H1 (cell line): ENCODE data around the gene CTBP2. TPM values are rescaled to one million over a fixed set of nuclear protein-coding genes. Genes with fewer than 3 reads are reported as not detected.

Source experiments
- CREB1 ChIP-seq: IDR thresholded peaks from 2 replicates; pipeline ENCODE4 v1.6.1; 2012; ENCODE audit warnings: inconsistent platforms
- PHF8 ChIP-seq: fragments of 200-600 bp; sonication (generic); conservative IDR thresholded peaks from 2 replicates; pipeline ENCODE4 v1.7.1; 2012; ENCODE audit warnings: low read depth, mild to moderate bottlenecking, inconsistent platforms, low read length, moderate library complexity
- RAD21 ChIP-seq, 2 experiments: IDR thresholded peaks in 1 of 2; conservative IDR thresholded peaks in 1 of 2; 2 replicates each; pipeline ENCODE4 v1.6.1; 2011; ENCODE audit warnings: low read depth in 2 of 2, low read length in 2 of 2, improper control_type of control experiment in 1 of 2, inconsistent platforms in 1 of 2, mild to moderate bottlenecking in 1 of 2, moderate library complexity in 1 of 2
- RBBP5 ChIP-seq: IDR thresholded peaks from 2 replicates; pipeline ENCODE4 v1.7.1; 2012; ENCODE audit warnings: low read depth, mild to moderate bottlenecking, inconsistent platforms, low read length, moderate library complexity, borderline replicate concordance
- RXRA ChIP-seq: IDR thresholded peaks from 2 replicates; pipeline ENCODE4 v1.6.1; 2011; ENCODE audit warnings: low read depth, mild to moderate bottlenecking, low read length, moderate library complexity; ENCODE audit not compliant: insufficient read depth
- YY1 ChIP-seq: IDR thresholded peaks from 2 replicates; pipeline ENCODE4 v1.6.1; 2011; ENCODE audit warnings: low read depth, mild to moderate bottlenecking, low read length
- polyA plus RNA-seq, 7 experiments: library from polyadenylated mRNA; depleted of rRNA in 3 of 7; stranded (reverse) in 5 of 7; unstranded in 2 of 7; fragments of >200 nt in 5 of 7; fragments of 200-250 nt in 2 of 7; gene quantifications; 1 replicate in 5 of 7; 2 replicates in 1 of 7; 4 replicates in 1 of 7; pipeline versions ENCODE4 v1.2.1 to v1.2.3, GENCODE V29; 2011 to 2013; ENCODE audit warnings: missing spikeins in 2 of 7, mixed read lengths in 2 of 7
- total RNA-seq: library from RNA; stranded (reverse); fragmentation: NEBNext Ultra II Directional; extraction: Animal tissue kit (Norgen Biotek cat#: 25700); gene quantifications from 2 replicates; pipeline ENCODE4 v1.2.1, GENCODE V29; 2021

The CTBP2 gene
- total and polyA plus RNA-seq, 2 of the 8 experiments (the other 6 are each of a cell fraction or from before 2014, with no cell fraction given) = 208 to 221 TPM

DNA sequence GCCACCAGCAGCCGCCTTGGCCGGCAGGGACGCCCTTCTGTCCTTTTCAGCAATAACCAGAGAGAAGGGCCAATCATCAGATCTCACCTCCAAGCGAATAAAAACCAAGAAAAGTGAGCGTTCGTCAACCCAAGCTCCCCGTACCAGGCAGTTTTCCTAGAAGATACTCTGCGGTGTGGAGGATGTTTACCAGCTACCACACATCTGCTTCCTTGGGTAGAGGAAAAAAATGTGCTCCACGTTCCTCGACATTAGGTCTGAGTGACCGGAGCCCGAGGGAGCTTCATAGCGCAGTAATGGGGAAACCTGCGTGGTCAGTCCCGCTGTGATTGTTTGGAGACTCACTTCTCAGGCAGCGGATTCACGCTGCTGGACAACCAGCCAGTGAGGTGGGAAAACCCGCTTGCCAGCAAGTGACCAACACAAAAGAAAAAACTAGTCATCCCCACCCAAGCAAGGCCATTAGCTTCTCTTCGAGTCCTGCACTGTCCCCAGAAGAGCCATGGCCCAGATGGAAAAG is 145.5 kb downstream of the CTBP2 start (continued):
- TF ChIP-seq RBBP5 (no peak), CREB1 (no peak), RXRA (no peak), RAD21 (IDR thresholded peaks at IDR 0.05 in 1 of 2, conservative IDR thresholded peaks at IDR 0.05 in 1 of 2; ENCODE audit: low read depth in 2 of 2, low read length in 2 of 2) (no peak), PHF8 (no peak), YY1 (no peak)
